Stimulated activated naive CD8-positive, alpha-beta T cell treated with anti-CD3 and anti-CD28 coated beads, Interleukin-15, Interleukin-2, amounts not matched to agents 100 ng/mL and 50 ng/mL, for 24 hours (primary cell): ENCODE measurements around the gene ACTL10.

Experiments
- H3K27ac Mint-ChIP-seq: one replicate; pipeline ENCODE4 v1.8.0; 2021; ENCODE audit warnings: mild to moderate bottlenecking, mixed read lengths
- H3K27me3 Mint-ChIP-seq: one replicate; pipeline ENCODE4 v1.8.0; 2021; ENCODE audit warnings: mixed read lengths
- H3K36me3 Mint-ChIP-seq: one replicate; pipeline ENCODE4 v1.8.0; 2021; ENCODE audit warnings: low read depth, mixed read lengths
- H3K4me1 Mint-ChIP-seq: one replicate; pipeline ENCODE4 v1.8.0; 2021; ENCODE audit warnings: low read depth, mixed read lengths
- H3K4me3 Mint-ChIP-seq: one replicate; pipeline ENCODE4 v1.8.0; 2021; ENCODE audit warnings: mild to moderate bottlenecking, mixed read lengths
- H3K9me3 Mint-ChIP-seq: one replicate; pipeline ENCODE4 v1.8.0; 2021; ENCODE audit warnings: mixed read lengths

Gene ACTL10

GRCh38 chr20:33703498-33704137 lies 36.9 kb downstream of the ACTL10 start:
- Mint-ChIP-seq H3K27ac (no peak overlapping the region), H3K4me1 (no peaks in the 10 kb centered on the region), H3K4me3 (no peak overlapping the region), H3K9me3 (no peaks in the 10 kb centered on the region), H3K27me3 (no peaks in the 10 kb centered on the region), H3K36me3 (no peaks in the 10 kb centered on the region)

DNA sequence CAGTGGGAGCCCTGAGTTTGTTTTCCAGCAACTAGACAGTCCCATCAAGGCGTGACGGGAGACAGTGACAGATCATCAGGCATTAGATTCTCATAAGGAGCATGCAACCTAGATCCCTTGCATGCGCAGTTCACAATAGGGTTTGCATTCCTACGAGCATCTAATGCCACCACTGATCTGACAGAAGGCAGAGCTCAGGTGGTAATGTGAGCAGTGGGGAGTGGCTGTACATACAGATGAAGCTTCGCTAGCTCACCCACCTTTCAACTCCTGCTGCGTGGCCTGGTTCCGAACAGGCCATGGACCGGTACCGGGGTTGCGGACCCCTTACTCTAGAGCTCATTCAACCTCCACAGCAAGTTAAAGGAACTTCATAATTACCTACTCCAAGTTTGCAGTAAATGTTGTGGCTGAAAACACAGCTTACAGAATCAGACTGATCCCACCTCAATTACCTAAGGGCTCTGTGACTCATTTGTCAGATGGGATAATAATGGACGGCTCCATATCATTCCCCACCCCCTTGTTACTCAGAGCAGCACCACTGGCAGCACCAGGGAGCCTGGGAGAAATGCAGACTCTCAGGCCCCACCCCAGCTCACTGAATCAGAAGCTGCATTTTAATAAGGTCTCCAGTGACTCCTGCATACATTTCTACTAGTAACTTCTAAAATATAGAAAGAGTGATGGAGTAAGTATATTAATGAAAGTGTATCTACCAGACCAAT lies 37.6 kb downstream of the ACTL10 start:
- no peak overlapping the region for H3K4me3 Mint-ChIP-seq
- no peaks in the 10 kb centered on the region for H3K9me3 Mint-ChIP-seq
- no peaks in the 10 kb centered on the region for H3K36me3 Mint-ChIP-seq
- no peaks in the 10 kb centered on the region for H3K27me3 Mint-ChIP-seq
- peaks cover 5% of the 10 kb centered on the region for H3K4me1 Mint-ChIP-seq
- H3K27ac Mint-ChIP-seq, result no peak overlapping the region

DNA sequence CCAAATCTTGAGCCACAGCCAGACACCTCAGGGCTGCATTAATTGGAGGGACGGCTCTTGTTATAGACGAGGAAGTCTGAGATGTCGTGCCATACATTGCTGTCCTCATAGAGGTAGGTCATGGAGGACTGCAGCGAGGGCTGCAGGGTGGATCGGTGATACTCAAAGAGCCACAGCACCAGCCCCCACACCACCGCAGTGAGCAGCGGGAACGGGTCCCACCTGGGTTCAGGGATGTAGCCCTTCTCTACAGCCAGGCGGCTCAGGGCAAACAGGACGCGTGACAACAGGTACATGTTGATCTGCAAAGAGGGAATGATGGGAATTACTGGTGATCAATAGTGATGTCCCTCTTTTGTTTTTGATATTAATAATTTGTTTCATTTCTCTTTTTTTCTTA lies 40.9 kb downstream of the ACTL10 start:
- peaks cover 7% of the 10 kb centered on the region for H3K36me3 Mint-ChIP-seq
- H3K27ac Mint-ChIP-seq, result no peak overlapping the region
- H3K27me3 Mint-ChIP-seq, result no peaks in the 10 kb centered on the region
- H3K9me3 Mint-ChIP-seq, result no peaks in the 10 kb centered on the region
- H3K4me3 Mint-ChIP-seq, result no peak overlapping the region
- peaks cover 11% of the 10 kb centered on the region for H3K4me1 Mint-ChIP-seq

DNA sequence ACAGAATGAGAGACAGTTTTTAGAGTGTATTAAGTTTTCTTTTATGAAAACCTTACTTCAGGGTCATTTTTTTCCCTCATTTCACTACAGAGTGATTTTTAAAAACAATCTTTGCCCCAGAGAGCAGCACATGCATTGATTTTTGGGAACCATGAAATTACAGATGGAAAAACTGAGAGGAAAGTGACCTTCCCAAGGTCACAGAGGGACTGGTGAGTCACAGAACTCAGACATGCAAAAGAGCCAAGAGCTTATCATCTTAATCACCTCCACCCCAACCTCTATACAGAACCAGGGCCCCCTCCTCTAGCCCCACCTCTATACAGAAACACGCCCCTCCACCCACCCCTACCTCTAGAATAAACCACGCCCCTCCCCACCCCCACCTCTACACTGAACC lies 42.7 kb downstream of the ACTL10 start:
- Mint-ChIP-seq H3K4me1 (peaks cover 11% of the 10 kb centered on the region), H3K9me3 (no peaks in the 10 kb centered on the region), H3K27me3 (no peaks in the 10 kb centered on the region), H3K4me3 (no peak overlapping the region), H3K36me3 (peaks cover 13% of the 10 kb centered on the region), H3K27ac (no peak overlapping the region)

GRCh38 chr20:33709905-33710541 lies 43.3 kb downstream of the ACTL10 start:
- Mint-ChIP-seq H3K27me3 (no peaks in the 10 kb centered on the region), H3K9me3 (no peaks in the 10 kb centered on the region), H3K36me3 (peaks cover 13% of the 10 kb centered on the region), H3K4me3 (no peak overlapping the region), H3K4me1 (peaks cover 11% of the 10 kb centered on the region), H3K27ac (no peak overlapping the region)

DNA sequence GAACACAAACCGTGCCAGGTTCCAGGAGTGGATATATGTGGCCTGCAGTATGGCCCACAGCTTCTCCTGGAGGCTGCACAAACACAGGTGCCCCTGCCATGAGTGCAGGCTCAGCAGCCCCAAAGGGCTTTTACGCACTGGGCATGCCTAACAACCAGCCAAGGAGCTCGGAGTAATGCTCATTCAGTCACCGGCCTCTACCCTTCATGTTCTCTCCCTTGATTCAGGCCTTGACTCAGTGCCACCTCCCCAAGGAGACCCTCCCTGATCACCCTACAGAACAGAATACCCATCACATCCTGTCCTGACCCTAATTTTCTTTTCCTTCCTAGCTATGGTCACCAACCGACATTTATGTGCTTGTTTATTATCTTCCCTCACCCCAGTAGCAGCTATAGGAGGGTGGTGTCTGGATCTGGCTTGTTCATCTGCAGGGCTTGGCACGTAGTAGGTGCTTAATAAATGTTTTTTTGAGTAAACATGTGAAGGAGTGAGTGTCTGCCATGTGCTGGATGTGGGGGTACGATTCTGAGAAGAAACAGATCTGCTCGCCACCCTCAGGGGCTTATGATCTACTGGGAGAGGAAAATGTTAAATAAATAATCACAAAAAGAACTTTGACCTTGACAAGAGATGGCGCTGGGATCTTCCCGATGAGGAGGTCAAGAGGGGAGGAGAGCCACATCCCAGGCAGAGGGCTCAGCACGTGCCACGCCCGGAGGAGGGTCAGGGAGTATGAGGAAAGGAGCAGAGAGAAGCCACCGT lies 44.1 kb downstream of the ACTL10 start:
- Mint-ChIP-seq H3K4me1 (peaks cover 11% of the 10 kb centered on the region), H3K36me3 (peaks cover 13% of the 10 kb centered on the region), H3K9me3 (no peaks in the 10 kb centered on the region), H3K27ac (no peak overlapping the region), H3K4me3 (no peak overlapping the region), H3K27me3 (no peaks in the 10 kb centered on the region)

GRCh38 chr20:33711446-33711738 lies 44.6 kb downstream of the ACTL10 start:
- Mint-ChIP-seq H3K27ac (no peak overlapping the region), H3K4me1 (peaks cover 11% of the 10 kb centered on the region), H3K4me3 (no peak overlapping the region), H3K9me3 (no peaks in the 10 kb centered on the region), H3K36me3 (peaks cover 13% of the 10 kb centered on the region), H3K27me3 (no peaks in the 10 kb centered on the region)

- Mint-ChIP-seq H3K27ac (no peak overlapping the region), H3K4me1 (peaks cover 14% of the 10 kb centered on the region), H3K4me3 (no peak overlapping the region), H3K9me3 (no peaks in the 10 kb centered on the region), H3K27me3 (no peaks in the 10 kb centered on the region), H3K36me3 (peaks cover 13% of the 10 kb centered on the region)
Observed at GRCh38 chr20:33713865-33714367, 47.2 kb downstream of the ACTL10 start.

- H3K27ac Mint-ChIP-seq, result no peak overlapping the region
- H3K27me3 Mint-ChIP-seq, result no peaks in the 10 kb centered on the region
- H3K9me3 Mint-ChIP-seq, result no peaks in the 10 kb centered on the region
- peaks cover 6% of the 10 kb centered on the region for H3K36me3 Mint-ChIP-seq
- H3K4me3 Mint-ChIP-seq, result no peak overlapping the region
- peaks cover 22% of the 10 kb centered on the region for H3K4me1 Mint-ChIP-seq
Observed at GRCh38 chr20:33716498-33716897, 49.8 kb downstream of the ACTL10 start.
